HepG2 (cell line): ENCODE measurements around the gene USP9X. TPM values are rescaled to one million over a fixed set of nuclear protein-coding genes. Genes with fewer than 3 reads are reported as not detected.

Experiments used
- ATM ChIP-seq: fragments of 450-650 bp; IDR thresholded peaks from 2 replicates; pipeline ENCODE4 v1.7.1; 2017; ENCODE audit warnings: mild to moderate bottlenecking, borderline replicate concordance
- CTCF ChIP-seq: sonication (generic); formaldehyde crosslinking; IDR thresholded peaks from 2 replicates; pipeline ENCODE4 v1.5.0; 2020; ENCODE audit warnings: mild to moderate bottlenecking, missing genetic modification reagents, moderate library complexity
- KAT8 ChIP-seq: IDR thresholded peaks from 2 replicates; pipeline ENCODE4 v1.6.1; 2016; ENCODE audit warnings: missing genetic modification reagents, missing compliant biosample characterization
- KIAA2018 ChIP-seq: sonication (generic); formaldehyde crosslinking; IDR thresholded peaks from 2 replicates; pipeline ENCODE4 v1.5.0; 2020; ENCODE audit warnings: mild to moderate bottlenecking, missing genetic modification reagents, borderline replicate concordance
- MYNN ChIP-seq: sonication (generic); formaldehyde crosslinking; IDR thresholded peaks from 2 replicates; pipeline ENCODE4 v1.4.0; 2020; ENCODE audit warnings: mild to moderate bottlenecking, low read depth, missing genetic modification reagents
- STAG1 ChIP-seq: sonication (generic); formaldehyde crosslinking; IDR thresholded peaks from 2 replicates; pipeline ENCODE4 v1.4.0; 2020; ENCODE audit warnings: missing genetic modification reagents
- TCF7L2 ChIP-seq: IDR thresholded peaks from 2 replicates; pipeline ENCODE4 v1.6.1; 2011; ENCODE audit warnings: mild to moderate bottlenecking, low read depth, low read length, moderate library complexity
- ZFP91 ChIP-seq: sonication (generic); formaldehyde crosslinking; IDR thresholded peaks from 2 replicates; pipeline ENCODE4 v1.9.0; 2022; ENCODE audit warnings: missing genetic modification reagents, mild to moderate bottlenecking, borderline replicate concordance
- ZNF350 ChIP-seq: sonication (generic); formaldehyde crosslinking; IDR thresholded peaks from 2 replicates; pipeline ENCODE4 v1.4.0; 2020; ENCODE audit warnings: mild to moderate bottlenecking, low read depth, missing genetic modification reagents, borderline replicate concordance
- ZNF704 ChIP-seq: sonication (generic); formaldehyde crosslinking; IDR thresholded peaks from 2 replicates; pipeline ENCODE4 v1.8.1; 2023; ENCODE audit warnings: mild to moderate bottlenecking, inconsistent platforms, moderate library complexity, missing genetic modification reagents, borderline replicate concordance
- ZNF850 ChIP-seq: sonication (generic); formaldehyde crosslinking; conservative IDR thresholded peaks from 2 replicates; pipeline ENCODE4 v1.9.0; 2021; ENCODE audit warnings: mild to moderate bottlenecking, missing genetic modification reagents
- polyA plus RNA-seq, 8 experiments: library from polyadenylated mRNA; depleted of rRNA in 3 of 8; stranded (reverse) in 7 of 8; unstranded in 1 of 8; fragments of >200 nt; fragmentation: Illumina TruSeq in 4 of 8; extraction: Trizol in 4 of 8; gene quantifications; 2 replicates each; pipeline versions ENCODE4 v1.2.1 to v1.2.3, GENCODE V29; 2011 to 2016; ENCODE audit warnings: low read depth in 4 of 8, missing spikeins in 1 of 8, mixed read lengths in 1 of 8; ENCODE audit not compliant: insufficient read depth in 1 of 8
- total RNA-seq, 5 experiments: library from RNA; depleted of rRNA; stranded (reverse); fragments of >200 nt; fragmentation: Illumina TruSeq; extraction: Trizol; gene quantifications; 2 replicates each; pipeline ENCODE4 v1.2.3, GENCODE V29; 2016; ENCODE audit warnings: low read depth in 1 of 5

Gene USP9X
- total and polyA plus RNA-seq, 2 of the 13 experiments (the other 11 are each of a cell fraction or from before 2014, with no cell fraction given), result 22.2 to 40.5 TPM

GRCh38 chrX:41180194-41180908 lies 95.1 kb downstream of the USP9X start (continued):
- TF ChIP-seq ZNF350, result no peak
- TF ChIP-seq ZFP91 (CRISPR knock-in tag), result no peak
- no peak for TF ChIP-seq ZNF704
- TF ChIP-seq STAG1 (CRISPR knock-in tag), result 0 out of 2 replicates have a peak, but pooled peaks have one; percentile 4
- TF ChIP-seq CTCF (CRISPR knock-in tag), result peak; percentile 60
- TF ChIP-seq KAT8 (CRISPR knock-in tag), result no peak
- TF ChIP-seq TCF7L2, result no peak
- no peak for TF ChIP-seq KIAA2018 (CRISPR knock-in tag)
- no peak for TF ChIP-seq ATM
- no peak for TF ChIP-seq ZNF850 (CRISPR knock-in tag)
- TF ChIP-seq MYNN, result no peak
